Panc1 (cell line): ENCODE data around the gene NSDHL. TPM values are rescaled to one million over a fixed set of nuclear protein-coding genes. Genes with fewer than 3 reads are reported as not detected.

Experiments
- ATAC-seq: fragments of 200-7000 bp; cut with Tn5 transposase; 2 replicates; pipeline ENCODE4 v1.9.1; 2020; ENCODE audit warnings: mild to moderate bottlenecking, moderate library complexity
- BruUV-seq: library from RNA; stranded (reverse); fragments of 400-500 nt; replicated peaks from 2 replicates; lab custom pipeline; 2021; lab: Mats Ljungman, UMichigan
- CTCF ChIA-PET: fragments of 300-600 bp; sonication (Branson Sonifier 250); formaldehyde crosslinking; loops from one replicate; lab custom pipeline; 2022; ENCODE audit warnings: antibody characterized with exemption; lab: Charles Lee
- POLR2A ChIA-PET: fragments of 300-600 bp; sonication (Branson Sonifier 250); formaldehyde crosslinking; loops from one replicate; lab custom pipeline; 2022; ENCODE audit warnings: antibody characterized with exemption; lab: Charles Lee
- DNase-seq: peaks from one replicate; pipeline ENCODE4 v3.0.0-alpha.2; 2010; ENCODE audit warnings: low read depth, low spot score
- H3K27ac ChIP-seq: 2 replicates; pipeline ENCODE4 v1.5.1; 2011; ENCODE audit warnings: mild to moderate bottlenecking, low read length, inconsistent platforms
- H3K27me3 ChIP-seq: fragments of 200-500 bp; sonication (Bioruptor generic); 2 replicates; pipeline ENCODE4 v1.6.0; 2014; ENCODE audit warnings: low read length, inconsistent platforms; ENCODE audit not compliant: control insufficient read depth, insufficient read depth
- H3K36me3 ChIP-seq: fragments of 200-500 bp; sonication (Bioruptor generic); 2 replicates; pipeline ENCODE4 v1.5.1; 2014; ENCODE audit warnings: inconsistent platforms, mild to moderate bottlenecking, low read length, moderate library complexity; ENCODE audit not compliant: control insufficient read depth, insufficient read depth
- H3K4me1 ChIP-seq: 2 replicates; pipeline ENCODE4 v1.5.1; 2011; ENCODE audit warnings: inconsistent platforms, mild to moderate bottlenecking, low read length, moderate library complexity; ENCODE audit not compliant: control insufficient read depth, insufficient read depth
- H3K4me3 ChIP-seq, 2 experiments: 2 replicates each; pipeline ENCODE4 v1.5.1; 2011 to 2012; ENCODE audit warnings: low read depth in 2 of 2, low read length in 2 of 2, mild to moderate bottlenecking in 2 of 2, inconsistent platforms in 1 of 2, moderate library complexity in 1 of 2
- H3K9me3 ChIP-seq: fragments of 200-500 bp; sonication (Bioruptor generic); 2 replicates; pipeline ENCODE4 v1.5.1; 2014; ENCODE audit warnings: low read depth, mild to moderate bottlenecking, inconsistent platforms, low read length, moderate library complexity; ENCODE audit not compliant: control insufficient read depth, insufficient read depth
- POLR2AphosphoS5 ChIP-seq: IDR thresholded peaks from 2 replicates; pipeline ENCODE4 v1.6.1; 2012; ENCODE audit warnings: mild to moderate bottlenecking, low read depth, low read length, moderate library complexity
- SIN3A ChIP-seq: IDR thresholded peaks from 2 replicates; pipeline ENCODE4 v1.6.1; 2012; ENCODE audit warnings: low read depth, mild to moderate bottlenecking, low read length, moderate library complexity, borderline replicate concordance; ENCODE audit not compliant: insufficient read depth
- TCF7L2 ChIP-seq: IDR thresholded peaks from 2 replicates; pipeline ENCODE4 v1.6.1; 2011; ENCODE audit warnings: mild to moderate bottlenecking, low read depth, low read length, inconsistent platforms
- in situ Hi-C: cut with HindIII; loops from 2 replicates; pipeline ENCODE4 v1.10.0; 2016; ENCODE audit warnings: low sequenced_read_pairs, low pct_unique_long_range_greater_than_20kb
- intact Hi-C: fragments of 100-400 bp; cut with micrococcal nuclease; formaldehyde crosslinking; loops from one replicate; pipeline ENCODE4 v1.10.0; 2022; ENCODE audit not compliant: unreplicated experiment
- total RNA-seq: library from RNA; stranded (reverse); gene quantifications from one replicate; pipeline ENCODE4 v1.2.1, GENCODE V29; 2021; ENCODE audit not compliant: unreplicated experiment
- TF ChIP-seq, protein P1 (sequence below), 2 experiments: IDR thresholded peaks; 2 replicates each; pipeline ENCODE4 v1.6.1; 2011 to 2012; ENCODE audit warnings: low read depth in 2 of 2, control low read depth in 1 of 2, low read length in 1 of 2, mild to moderate bottlenecking in 1 of 2, moderate library complexity in 1 of 2; ENCODE audit not compliant: insufficient read depth in 1 of 2
- TF ChIP-seq, protein P2 (sequence below): fragments of 450-650 bp; IDR thresholded peaks from 2 replicates; pipeline ENCODE4 v1.5.1; 2017; ENCODE audit warnings: mild to moderate bottlenecking

The NSDHL gene
- total RNA-seq, 1 experiment from 2014 or later = 75.0 TPM

DNA sequence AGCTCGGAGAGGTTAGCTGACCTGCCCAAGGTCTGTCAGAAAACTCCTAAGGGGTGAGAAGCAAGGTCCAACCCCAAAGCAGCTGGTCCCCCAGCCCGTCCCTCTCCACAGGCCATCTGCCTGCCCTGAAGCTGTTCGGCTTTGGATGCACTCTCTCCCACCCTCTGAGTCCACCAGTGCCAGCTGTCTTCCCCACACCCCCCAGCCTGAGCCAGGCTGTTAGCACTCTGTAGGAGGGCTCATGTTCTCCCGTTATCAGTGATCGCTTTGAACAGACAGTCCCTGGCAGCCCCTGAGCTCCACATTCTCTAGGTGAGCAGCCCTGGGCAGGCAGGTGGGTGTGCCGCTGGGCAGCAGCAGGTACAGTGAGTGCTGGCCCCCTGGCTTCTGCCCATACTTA lies 83.0 kb downstream of the NSDHL start:
- no peak overlapping the region for H3K27ac ChIP-seq
- intact Hi-C loops (no loop called here), in situ Hi-C loops (no loop called here)
- TF ChIP-seq, protein P1, sequence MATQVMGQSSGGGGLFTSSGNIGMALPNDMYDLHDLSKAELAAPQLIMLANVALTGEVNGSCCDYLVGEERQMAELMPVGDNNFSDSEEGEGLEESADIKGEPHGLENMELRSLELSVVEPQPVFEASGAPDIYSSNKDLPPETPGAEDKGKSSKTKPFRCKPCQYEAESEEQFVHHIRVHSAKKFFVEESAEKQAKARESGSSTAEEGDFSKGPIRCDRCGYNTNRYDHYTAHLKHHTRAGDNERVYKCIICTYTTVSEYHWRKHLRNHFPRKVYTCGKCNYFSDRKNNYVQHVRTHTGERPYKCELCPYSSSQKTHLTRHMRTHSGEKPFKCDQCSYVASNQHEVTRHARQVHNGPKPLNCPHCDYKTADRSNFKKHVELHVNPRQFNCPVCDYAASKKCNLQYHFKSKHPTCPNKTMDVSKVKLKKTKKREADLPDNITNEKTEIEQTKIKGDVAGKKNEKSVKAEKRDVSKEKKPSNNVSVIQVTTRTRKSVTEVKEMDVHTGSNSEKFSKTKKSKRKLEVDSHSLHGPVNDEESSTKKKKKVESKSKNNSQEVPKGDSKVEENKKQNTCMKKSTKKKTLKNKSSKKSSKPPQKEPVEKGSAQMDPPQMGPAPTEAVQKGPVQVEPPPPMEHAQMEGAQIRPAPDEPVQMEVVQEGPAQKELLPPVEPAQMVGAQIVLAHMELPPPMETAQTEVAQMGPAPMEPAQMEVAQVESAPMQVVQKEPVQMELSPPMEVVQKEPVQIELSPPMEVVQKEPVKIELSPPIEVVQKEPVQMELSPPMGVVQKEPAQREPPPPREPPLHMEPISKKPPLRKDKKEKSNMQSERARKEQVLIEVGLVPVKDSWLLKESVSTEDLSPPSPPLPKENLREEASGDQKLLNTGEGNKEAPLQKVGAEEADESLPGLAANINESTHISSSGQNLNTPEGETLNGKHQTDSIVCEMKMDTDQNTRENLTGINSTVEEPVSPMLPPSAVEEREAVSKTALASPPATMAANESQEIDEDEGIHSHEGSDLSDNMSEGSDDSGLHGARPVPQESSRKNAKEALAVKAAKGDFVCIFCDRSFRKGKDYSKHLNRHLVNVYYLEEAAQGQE (IDR thresholded peaks at IDR 0.05; ENCODE audit: insufficient read depth in 1 of 2, low read depth in 2 of 2, low read length in 1 of 2) = no peak
- TF ChIP-seq POLR2AphosphoS5 = no peak
- TF ChIP-seq, protein P2, sequence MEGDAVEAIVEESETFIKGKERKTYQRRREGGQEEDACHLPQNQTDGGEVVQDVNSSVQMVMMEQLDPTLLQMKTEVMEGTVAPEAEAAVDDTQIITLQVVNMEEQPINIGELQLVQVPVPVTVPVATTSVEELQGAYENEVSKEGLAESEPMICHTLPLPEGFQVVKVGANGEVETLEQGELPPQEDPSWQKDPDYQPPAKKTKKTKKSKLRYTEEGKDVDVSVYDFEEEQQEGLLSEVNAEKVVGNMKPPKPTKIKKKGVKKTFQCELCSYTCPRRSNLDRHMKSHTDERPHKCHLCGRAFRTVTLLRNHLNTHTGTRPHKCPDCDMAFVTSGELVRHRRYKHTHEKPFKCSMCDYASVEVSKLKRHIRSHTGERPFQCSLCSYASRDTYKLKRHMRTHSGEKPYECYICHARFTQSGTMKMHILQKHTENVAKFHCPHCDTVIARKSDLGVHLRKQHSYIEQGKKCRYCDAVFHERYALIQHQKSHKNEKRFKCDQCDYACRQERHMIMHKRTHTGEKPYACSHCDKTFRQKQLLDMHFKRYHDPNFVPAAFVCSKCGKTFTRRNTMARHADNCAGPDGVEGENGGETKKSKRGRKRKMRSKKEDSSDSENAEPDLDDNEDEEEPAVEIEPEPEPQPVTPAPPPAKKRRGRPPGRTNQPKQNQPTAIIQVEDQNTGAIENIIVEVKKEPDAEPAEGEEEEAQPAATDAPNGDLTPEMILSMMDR = no peak
- TF ChIP-seq SIN3A = no peak
- no peak for TF ChIP-seq TCF7L2
- no peaks in the 10 kb centered on the region for H3K27me3 ChIP-seq
- ATAC-seq (no peak), DNase-seq (no peak)
- POLR2A ChIA-PET = no interaction called here
- H3K4me1 ChIP-seq = peaks cover 9% of the 10 kb centered on the region
- BruUV-seq = no TSS peak
- no peaks in the 10 kb centered on the region for H3K36me3 ChIP-seq
- H3K9me3 ChIP-seq = no peaks in the 10 kb centered on the region
- no peak overlapping the region for H3K4me3 ChIP-seq
- CTCF ChIA-PET = no interaction called here

DNA sequence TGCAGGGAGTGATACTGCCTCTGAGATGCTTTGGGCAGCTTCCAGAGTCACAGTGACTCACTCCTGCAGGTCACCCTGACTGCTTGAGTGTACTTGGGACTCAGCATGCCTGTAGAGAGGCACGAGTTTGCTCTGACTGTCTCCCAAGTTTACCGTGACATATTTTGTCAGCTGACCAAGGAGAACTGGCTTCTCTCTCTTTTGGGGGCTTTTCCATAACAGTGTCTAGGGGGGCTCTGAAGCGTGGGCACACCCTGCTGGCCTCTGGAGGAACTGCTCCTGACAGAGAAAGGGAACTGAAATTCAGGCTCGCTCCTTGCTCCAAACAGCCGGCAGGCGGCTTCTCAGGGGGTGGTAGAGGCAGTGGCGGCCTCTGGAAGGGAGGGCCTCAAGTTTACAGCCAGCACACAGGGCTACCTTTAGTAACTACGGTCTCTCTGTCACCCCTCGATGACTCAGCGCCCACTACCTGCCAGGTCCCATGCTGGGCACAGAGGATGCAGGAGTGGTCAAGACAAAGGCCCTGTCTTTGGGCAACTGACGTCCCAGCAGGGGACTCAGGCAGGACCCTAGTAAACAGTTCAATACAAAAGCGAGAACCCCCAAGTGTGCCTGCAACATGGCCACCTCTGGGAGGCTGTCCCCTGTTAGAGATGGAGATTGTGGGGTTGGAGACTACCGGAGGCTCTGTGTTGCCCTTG lies 84.8 kb downstream of the NSDHL start:
- in situ Hi-C loops (no loop called here), intact Hi-C loops (no loop called here)
- H3K9me3 ChIP-seq = no peaks in the 10 kb centered on the region
- no peak overlapping the region for H3K27ac ChIP-seq
- H3K36me3 ChIP-seq = no peaks in the 10 kb centered on the region
- ATAC-seq = peak; percentile 73
- no peak overlapping the region for H3K4me3 ChIP-seq
- H3K4me1 ChIP-seq = peaks cover 9% of the 10 kb centered on the region
- ChIA-PET CTCF (no interaction called here), POLR2A (no interaction called here)
- peak; percentile 39 for DNase-seq
- BruUV-seq = no TSS peak
- TF ChIP-seq TCF7L2 = no peak
- TF ChIP-seq SIN3A = no peak
- TF ChIP-seq, protein P2 = no peak
- no peak for TF ChIP-seq POLR2AphosphoS5
- TF ChIP-seq, protein P1 (IDR thresholded peaks at IDR 0.05; ENCODE audit: insufficient read depth in 1 of 2, low read depth in 2 of 2, low read length in 1 of 2) = no peak
- no peaks in the 10 kb centered on the region for H3K27me3 ChIP-seq
